Esophagus muscularis mucosa (tissue), 4 donors: ENCODE data around the gene SPEF1. TPM values are rescaled to one million over a fixed set of nuclear protein-coding genes. Genes with fewer than 3 reads are reported as not detected.

ENCODE experiments used
- DNase-seq: peaks from one replicate; pipeline ENCODE4 v3.0.0-alpha.2; 2017; ENCODE audit errors: extremely low spot score
- H3K27ac ChIP-seq, 4 donors: fragments of 200-600 bp; sonication (generic); replicated peaks in 1 of 4; 1 replicate in 3 of 4; 2 replicates in 1 of 4; pipeline ENCODE4 v1.5.1; 2016 to 2019; ENCODE audit warnings: mild to moderate bottlenecking in 1 of 4
- H3K27me3 ChIP-seq, 4 donors: fragments of 200-600 bp; sonication (generic); one replicate each; pipeline versions ENCODE4 v1.5.1 to v1.6.0; 2016 to 2019
- H3K36me3 ChIP-seq, 4 donors: fragments of 200-600 bp; sonication (generic); one replicate each; pipeline ENCODE4 v1.5.1; 2016 to 2019
- H3K4me1 ChIP-seq, 4 donors: fragments of 200-600 bp; sonication (generic); one replicate each; pipeline ENCODE4 v1.5.1; 2016 to 2019
- H3K4me3 ChIP-seq, 4 donors: fragments of 200-600 bp; sonication (generic); 1 replicate in 2 of 4; 2 replicates in 2 of 4; pipeline ENCODE4 v1.5.1; 2016 to 2019; ENCODE audit warnings: mild to moderate bottlenecking in 4 of 4, moderate library complexity in 1 of 4
- H3K9me3 ChIP-seq, 4 donors: fragments of 200-600 bp; sonication (generic); 1 replicate in 3 of 4; 2 replicates in 1 of 4; pipeline ENCODE4 v1.5.1; 2016 to 2019
- CTCF ChIP-seq, 3 experiments: fragments of 200-600 bp in 2 of 3; fragments of 450-650 bp in 1 of 3; sonication (generic) in 2 of 3; IDR thresholded peaks; one replicate each; pipeline ENCODE4 v1.5.1; 2017 to 2019; ENCODE audit warnings: antibody characterized with exemption in 3 of 3, mild to moderate bottlenecking in 2 of 3, moderate library complexity in 1 of 3
- EP300 ChIP-seq: sonication (generic); formaldehyde crosslinking; IDR thresholded peaks from one replicate; pipeline ENCODE4 v1.6.1; 2017; ENCODE audit warnings: antibody characterized with exemption
- POLR2A ChIP-seq: fragments of 450-650 bp; IDR thresholded peaks from one replicate; pipeline ENCODE4 v1.6.1; 2017; ENCODE audit warnings: antibody characterized with exemption, moderate library complexity, mild to moderate bottlenecking, low read depth
- POLR2AphosphoS5 ChIP-seq, 2 donors: sonication (generic); formaldehyde crosslinking; IDR thresholded peaks; one replicate each; pipeline ENCODE4 v1.6.1; 2017; ENCODE audit warnings: antibody characterized with exemption in 2 of 2
- WGBS: methylation state at CpG from one replicate; pipeline ENCODE4 v1.1.5; 2018; 5-methylcytosine and 5-hydroxymethylcytosine counted together
- intact Hi-C: fragments of 100-400 bp; cut with DNase I; formaldehyde crosslinking; loops from one replicate; pipeline ENCODE4 v1.15.1; 2023
- total RNA-seq, 4 donors: library from RNA; depleted of rRNA; stranded (reverse); fragments of >200 nt; gene quantifications; one replicate each; pipeline versions ENCODE4 v1.1.0 to v1.2.1, GENCODE V29; 2016

Gene SPEF1
- total RNA-seq, 4 donors from 2014 or later = 0.50 TPM; not detected in 3

DNA sequence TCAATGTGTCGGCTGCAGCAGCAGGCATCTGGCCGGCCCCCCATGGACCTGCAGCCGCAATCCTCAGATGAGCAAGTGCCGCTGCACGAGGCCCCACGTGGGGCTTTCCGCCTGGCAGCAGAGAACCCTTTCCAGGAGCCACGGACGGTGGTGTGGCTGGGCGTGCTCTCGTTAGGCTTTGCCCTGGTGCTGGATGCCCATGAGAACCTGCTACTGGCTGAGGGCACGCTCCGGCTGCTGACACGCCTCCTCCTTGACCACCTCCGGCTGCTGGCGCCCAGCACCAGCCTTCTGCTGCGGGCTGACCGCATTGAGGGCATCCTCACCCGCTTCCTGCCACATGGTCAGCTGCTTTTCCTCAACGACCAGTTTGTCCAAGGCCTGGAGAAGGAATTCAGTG is 42.6 kb upstream of the SPEF1 start:
- intact Hi-C loops = no loop called here
- Histone ChIP-seq H3K27me3 (no peaks in the 10 kb centered on the region), H3K9me3 (no peaks in the 10 kb centered on the region), H3K4me3 (no peak overlapping the region), H3K27ac (no peak overlapping the region), H3K36me3 (peaks cover 19 to 63% (median 39%) of the 10 kb centered on the region in 4 donors), H3K4me1 (peaks cover 15 to 24% (median 23%) of the 10 kb centered on the region in 4 donors)
- TF ChIP-seq CTCF (IDR thresholded peaks at IDR 0.05) (no peak), POLR2AphosphoS5 (IDR thresholded peaks at IDR 0.05) (no peak), POLR2A (no peak), EP300 (no peak)
- no peak for DNase-seq
- WGBS = 96% methylated on average over 11 of the region's 20 CpGs

- intact Hi-C loops = loop anchor here (2.0 kb wide), 1 partner anchor 35 kb away; the partner anchor contains the start of gene CENPB
These were observed 40.7 kb upstream of the SPEF1 start for GRCh38 chr20:3821996-3822395.

DNA sequence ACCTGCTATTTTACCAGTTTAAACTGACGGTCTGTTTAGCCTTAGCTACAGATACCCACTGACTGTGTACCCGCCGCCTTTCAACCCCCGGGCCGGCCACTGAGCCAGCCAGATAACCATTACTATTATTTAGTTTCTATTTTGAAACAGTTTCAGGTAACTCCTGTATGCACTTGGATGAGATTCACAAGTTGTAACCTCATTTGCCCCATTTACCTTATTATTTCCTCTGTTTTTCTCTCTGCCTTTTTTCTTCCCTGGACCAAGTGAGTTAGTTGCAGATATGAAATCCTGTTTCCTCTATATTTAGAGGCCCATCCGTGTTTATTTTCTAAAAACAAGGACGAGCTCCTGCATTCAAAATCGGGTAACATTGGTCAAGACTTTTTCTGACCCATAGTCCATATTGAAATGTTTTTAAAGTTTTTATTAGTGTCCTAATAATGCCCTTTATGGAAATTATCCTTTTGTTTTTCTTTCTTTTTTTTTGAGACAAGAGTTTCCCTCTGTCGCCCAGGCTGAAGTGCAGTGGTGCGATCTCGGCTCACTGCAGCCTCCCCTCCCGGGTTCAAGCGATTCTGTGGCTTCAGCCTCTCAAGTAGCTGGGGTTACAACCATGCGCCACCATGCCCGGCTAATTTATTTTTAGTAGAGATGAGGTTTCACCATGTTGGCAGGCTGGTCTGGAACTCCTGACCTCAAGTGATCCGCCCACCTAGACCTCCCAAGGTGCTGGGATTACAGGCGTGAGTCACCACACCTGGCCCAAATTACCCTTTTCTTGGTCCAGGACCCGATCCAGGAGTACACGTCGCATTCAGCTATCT is 39.9 kb upstream of the SPEF1 start:
- H3K4me1 ChIP-seq = peaks cover 28 to 39% (median 33%) of the 10 kb centered on the region in 4 donors
- WGBS = 41% methylated on average over 20 of the region's 20 CpGs
- no peak for DNase-seq
- intact Hi-C loops = loop anchor here (2.0 kb wide), 1 partner anchor 34 kb away; the partner anchor contains the start of gene CENPB
- H3K36me3 ChIP-seq = peaks cover 19 to 42% (median 34%) of the 10 kb centered on the region in 4 donors
- H3K4me3 ChIP-seq = peak overlapping the region; percentile 65 to 85 (median 74)
- no peaks in the 10 kb centered on the region for H3K9me3 ChIP-seq
- H3K27me3 ChIP-seq = no peaks in the 10 kb centered on the region
- peak overlapping the region; percentile 91 to 98 (median 95) for H3K27ac ChIP-seq
- TF ChIP-seq EP300 = no peak
- TF ChIP-seq CTCF (IDR thresholded peaks at IDR 0.05) = no peak
- TF ChIP-seq POLR2A = no peak

More at GRCh38 chr20:3821996-3822395, 40.7 kb upstream of the SPEF1 start:
- TF ChIP-seq EP300 (no peak), POLR2AphosphoS5 (IDR thresholded peaks at IDR 0.05) (no peak), CTCF (IDR thresholded peaks at IDR 0.05) (no peak), POLR2A (no peak)
- DNase-seq = no peak
- Histone ChIP-seq H3K4me3 (no peak overlapping the region), H3K27ac (peak overlapping the region in 2 of 4 donors; percentile 93 to 97), H3K27me3 (no peaks in the 10 kb centered on the region), H3K4me1 (peaks cover 28 to 39% (median 33%) of the 10 kb centered on the region in 4 donors), H3K36me3 (peaks cover 19 to 51% (median 39%) of the 10 kb centered on the region in 4 donors), H3K9me3 (no peaks in the 10 kb centered on the region)
- WGBS = 93% methylated on average over 14 of the region's 14 CpGs

GRCh38 chr20:3820048-3820900 is 39.0 kb upstream of the SPEF1 start, which contains the start of gene AP5S1:
AP5S1 (plus strand) TSS chr20:3820547; CDS start chr20:3822118, 1,571 bp downstream.
- Histone ChIP-seq H3K27me3 (no peaks in the 10 kb centered on the region), H3K4me3 (peak within 1 kb of the TSS; percentile 65 to 85 (median 74)), H3K36me3 (peaks cover 19 to 34% (median 29%) of the 10 kb centered on the region in 4 donors), H3K27ac (peak within 1 kb of the TSS; percentile 91 to 98 (median 95)), H3K4me1 (peaks cover 28 to 39% (median 33%) of the 10 kb centered on the region in 4 donors), H3K9me3 (no peaks in the 10 kb centered on the region)
- DNase-seq = peak; percentile 99
- 0% methylated on average over 13 of the region's 96 CpGs for WGBS
- no peak for TF ChIP-seq POLR2A
- TF ChIP-seq CTCF (IDR thresholded peaks at IDR 0.05) = peak; percentile 99 to 100 (median 99)
- peak; percentile 88 to 97 for TF ChIP-seq POLR2AphosphoS5 (IDR thresholded peaks at IDR 0.05)
- intact Hi-C loops = loop anchor here (2.0 kb wide), 1 partner anchor 33 kb away; the partner anchor contains the start of gene CENPB
